ENCODE results near the gene CNTNAP2.
"Not testable (repeated sequence)": the region's sequence is repeated elsewhere in the genome, so short reads cannot be mapped to it uniquely, and the experiment has no call there.

Gene CNTNAP2

DNA sequence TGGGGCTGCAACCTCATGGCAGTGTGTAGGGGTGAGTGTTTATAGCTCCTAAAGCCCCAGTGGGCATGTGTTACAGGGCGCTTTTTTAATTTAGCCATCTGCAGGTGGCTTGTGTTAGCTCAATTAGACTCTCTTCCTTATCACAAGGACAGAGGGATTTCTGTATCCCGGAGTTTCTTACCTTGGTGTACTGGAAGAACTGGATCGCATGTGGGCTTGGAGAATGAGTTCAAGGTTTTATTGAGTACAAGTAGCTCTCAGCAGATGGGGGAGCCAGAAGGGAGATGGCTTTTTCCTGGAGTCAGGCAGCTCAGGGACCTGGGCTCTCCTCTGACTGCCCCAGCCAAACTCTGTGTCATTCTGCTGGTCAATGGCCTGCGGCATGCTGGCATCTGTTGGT lies 2320.4 kb downstream of the CNTNAP2 start:
- no peak for DNase-seq

DNA sequence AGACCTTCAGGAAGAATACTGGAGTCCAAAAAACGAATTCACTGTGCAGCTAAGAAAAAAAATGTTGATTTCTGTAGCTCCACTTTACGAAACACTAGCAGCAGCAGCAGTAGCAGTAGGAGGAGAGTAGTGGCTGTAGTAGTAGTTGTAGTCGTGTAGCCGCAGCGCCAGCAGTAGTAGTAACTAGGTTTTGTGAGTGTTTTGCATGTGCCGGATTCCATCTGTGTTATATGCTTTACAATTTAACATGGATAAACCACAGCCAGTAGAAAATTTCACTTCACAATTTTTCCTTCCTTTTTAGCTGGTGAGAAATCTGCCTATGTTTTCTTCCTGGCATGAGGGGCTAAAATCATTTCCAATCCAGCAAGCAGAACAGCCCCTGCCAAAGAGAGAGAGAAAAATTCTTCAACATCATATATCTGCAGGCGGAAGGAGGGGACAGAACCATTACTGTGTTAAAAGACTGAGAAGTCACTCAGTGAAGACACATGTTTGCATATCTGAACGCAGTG lies 2325.6 kb downstream of the CNTNAP2 start:
- no peak for DNase-seq

DNA sequence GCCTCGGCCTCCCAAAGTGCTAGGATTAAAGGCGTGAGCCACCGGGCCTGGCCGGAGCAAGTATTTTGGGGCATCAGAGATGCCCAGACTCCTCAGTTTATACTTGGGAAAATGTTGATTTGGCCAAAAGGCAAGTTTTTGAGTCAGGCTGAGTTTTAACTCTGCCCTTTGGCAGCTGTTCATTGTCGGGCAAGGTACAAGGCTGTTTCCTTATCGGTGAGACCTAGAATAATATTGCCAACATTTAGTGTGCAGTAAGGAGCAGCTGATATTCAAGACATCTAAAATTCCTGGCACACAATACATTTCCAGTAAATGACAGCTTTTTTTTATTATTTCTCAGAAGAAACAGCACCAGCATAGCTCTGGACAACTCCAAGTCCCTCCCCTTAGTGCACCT lies 2326.3 kb downstream of the CNTNAP2 start:
- no peak for DNase-seq

DNA sequence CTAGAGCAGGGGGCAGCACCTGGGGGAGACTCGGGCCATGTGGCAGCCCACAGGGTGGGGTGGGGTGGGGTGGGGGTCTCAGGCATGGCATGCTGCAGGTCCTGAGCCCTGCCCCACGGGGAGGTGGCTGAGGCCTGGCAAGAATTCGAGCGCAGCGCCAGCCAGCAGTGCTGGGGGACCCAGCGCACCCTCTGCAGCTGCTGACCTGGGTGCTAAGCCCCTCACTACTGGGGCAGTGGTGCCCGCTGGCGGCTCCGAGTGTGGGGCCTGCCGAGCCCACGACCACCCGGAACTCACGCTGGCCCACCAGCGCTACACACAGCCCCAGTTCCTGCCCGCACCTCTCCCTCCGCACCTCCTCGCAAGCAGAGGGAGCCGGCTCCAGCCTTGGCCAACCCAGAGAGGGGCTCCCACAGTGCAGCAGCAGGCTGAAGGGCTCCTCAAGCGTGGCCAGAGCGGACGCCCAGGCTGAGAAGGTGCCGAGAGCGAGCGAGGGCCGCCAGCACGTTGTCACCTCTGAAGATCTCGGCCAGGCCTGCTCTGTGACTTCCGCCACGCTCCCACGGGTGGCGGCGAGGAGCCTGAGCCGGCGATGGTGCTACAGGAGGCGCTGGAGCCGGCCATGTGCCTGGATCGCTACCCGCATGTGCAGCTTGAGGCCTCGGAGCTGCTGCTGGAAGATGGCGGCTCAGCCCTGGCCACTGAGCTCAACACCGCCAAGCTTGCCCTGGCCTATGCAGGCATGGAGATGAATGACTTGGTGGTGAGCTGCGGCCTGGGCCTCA lies 2328.9 kb downstream of the CNTNAP2 start:
- no peak for DNase-seq

DNA sequence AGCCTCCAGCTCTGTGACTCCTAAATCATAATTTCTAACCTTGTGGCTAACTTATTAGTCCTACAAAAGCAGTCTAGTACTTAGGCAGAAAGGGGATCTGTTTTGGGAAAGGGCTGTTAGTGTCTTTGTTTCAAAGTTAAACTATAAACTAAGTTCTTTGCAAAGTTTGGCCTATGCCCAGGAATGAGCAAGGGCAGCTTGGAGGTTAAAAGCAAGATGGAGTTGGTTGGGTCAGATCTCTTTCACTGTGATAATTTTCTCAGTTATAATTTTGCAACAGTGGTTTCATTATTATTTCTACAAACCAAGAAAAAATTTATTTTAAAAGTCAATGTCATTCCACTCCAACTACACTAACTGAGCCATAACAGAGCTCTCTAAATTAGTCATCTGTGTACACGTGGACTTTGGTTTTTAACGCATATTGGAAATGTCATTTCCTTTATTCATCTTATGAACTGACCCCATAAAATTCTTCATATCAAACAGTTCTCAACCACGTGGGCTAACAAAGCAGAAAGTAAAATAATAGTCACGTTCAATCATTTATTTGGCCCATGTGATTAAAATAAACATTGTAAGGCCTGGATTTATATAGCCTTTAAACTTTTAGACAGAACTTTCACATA lies 2330.7 kb downstream of the CNTNAP2 start:
- no peak for DNase-seq

DNA sequence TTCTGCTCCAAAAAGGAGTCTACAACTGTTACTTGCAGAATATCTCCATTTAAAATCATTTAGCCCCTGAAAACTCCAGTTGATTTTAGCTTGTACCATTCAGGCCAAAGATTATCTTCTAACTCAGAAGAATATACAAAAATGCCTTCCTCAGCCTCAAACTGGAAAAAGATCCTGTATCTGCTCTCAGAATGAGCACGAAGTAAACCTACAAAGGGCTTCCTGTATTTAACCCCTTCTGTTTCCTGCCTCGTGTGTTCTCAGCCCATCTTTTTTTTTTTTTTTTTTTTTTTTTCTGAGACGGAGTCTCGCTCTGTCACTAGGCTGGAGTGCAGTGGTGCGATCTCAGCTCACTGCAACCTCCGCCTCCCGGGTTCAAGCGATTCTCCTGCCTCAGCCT lies 2334.9 kb downstream of the CNTNAP2 start:
- not testable (repeated sequence) for DNase-seq

DNA sequence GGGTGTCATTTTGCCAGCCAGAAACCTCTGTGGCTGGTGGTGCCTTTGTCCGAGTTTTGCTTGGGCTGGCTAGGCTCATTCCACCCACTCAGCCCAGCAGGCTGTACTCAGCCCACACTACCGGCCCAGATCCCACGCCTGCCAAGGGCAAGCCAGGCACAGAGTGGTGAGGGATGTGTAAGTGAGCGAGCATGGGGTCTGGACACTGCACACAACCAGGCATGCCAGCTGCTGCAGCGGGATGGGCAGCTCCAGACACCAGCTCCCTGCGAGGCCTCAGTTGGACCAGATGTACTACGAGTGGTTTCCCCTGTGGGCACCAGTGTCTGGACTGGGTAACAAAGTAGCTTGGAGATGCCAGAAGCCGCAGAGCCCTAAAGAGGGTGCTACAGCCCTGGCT lies 2339.8 kb downstream of the CNTNAP2 start:
- no peak for DNase-seq

DNA sequence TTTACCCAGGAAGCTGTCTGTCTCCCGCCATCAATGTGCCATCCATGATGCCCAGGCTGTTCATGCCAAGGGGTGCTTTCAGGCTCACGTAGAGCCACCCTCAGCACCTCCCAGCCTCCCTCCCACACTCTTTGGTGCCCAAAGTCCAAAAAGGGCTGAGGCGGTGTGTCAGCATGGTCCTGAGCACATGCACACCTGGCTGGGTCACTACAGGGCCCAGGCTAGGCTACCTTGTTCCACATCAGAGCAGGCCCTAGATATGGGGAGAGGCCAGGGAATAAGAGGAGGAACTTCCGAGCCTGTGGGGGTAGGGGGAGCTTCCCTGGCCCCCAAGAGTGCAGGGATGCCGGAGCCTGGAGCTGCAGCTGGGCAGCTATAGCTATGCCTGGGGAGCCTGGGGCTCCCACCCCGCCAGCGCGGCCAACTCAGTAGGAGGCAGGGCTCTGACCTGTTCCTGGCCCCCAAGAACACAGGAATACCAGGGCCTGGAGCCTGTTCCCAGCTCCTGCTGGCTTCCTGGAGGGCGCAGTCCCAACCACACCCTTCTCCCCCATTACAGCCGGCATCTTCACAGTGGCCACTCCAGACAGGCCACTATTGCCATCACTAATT lies 2340.8 kb downstream of the CNTNAP2 start:
- DNase-seq, result no peak

DNA sequence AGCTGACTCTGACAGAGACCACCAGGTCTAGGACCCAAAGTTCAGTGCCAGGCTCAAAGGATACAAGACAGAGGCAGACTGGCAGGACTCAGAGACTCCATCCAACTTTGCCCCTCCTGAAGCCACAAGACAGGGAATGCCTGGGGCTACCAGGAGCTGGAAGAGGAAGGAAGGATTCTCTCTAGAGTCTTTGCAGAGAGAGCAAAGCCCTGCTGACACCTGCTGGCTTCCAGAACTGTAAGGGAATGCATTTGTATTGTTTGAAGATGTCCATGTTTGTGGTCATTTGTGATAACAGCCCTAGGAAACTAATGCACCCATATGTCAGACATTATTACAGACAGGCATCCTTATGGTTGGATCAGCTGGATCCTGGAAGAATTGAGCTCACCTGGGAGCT lies 2341.7 kb downstream of the CNTNAP2 start:
- DNase-seq, result no peak

DNA sequence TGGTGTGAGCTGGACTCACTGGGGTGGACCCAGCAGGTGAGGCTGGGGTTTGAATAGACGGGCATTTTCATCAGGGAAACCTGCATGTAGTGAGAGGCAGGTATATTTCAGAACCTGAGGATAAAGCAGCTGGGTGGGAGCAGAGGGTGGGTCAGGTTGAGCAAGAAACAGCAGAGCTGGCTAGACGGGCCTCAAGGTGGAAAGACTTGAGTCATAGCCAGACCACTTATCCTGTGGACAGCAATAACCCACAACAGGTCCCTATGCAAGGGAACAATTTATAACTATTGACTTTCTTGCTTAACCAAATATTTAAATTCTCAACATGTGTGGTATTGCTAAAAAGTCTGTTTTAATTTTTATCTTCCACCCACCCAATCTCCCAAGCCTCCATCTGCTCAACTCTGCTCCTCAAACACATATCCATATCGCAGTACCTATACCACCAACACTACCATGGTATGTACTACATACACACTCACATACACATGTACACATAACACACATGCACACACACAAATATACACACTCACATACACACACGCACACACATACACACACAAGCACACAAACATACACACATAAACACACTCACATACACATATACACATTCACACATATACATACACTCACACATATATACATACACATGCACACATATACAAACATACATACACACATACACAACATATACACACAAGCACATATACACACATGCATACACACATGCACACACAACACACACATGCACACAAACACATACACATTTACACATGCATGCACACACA lies 2345.0 kb downstream of the CNTNAP2 start:
- DNase-seq, result no peak

DNA sequence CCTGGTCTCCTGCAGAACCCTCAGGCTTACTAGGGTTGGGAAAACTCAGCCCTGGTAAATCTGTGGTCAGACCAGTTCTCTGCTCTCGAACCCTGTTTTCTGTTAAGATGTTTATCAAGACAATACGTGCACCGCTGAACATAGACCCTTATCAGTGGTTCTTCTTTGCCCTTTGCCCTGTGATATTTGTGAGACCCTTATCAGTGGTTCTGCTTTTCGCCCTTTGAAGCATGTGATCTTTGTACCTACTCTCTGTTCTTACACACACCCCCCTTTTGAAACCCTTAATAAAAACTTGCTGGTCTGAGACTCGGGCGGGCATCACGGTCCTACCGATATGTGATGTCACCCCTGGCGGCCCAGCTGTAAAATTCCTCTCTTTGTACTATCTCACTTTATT lies 2346.2 kb downstream of the CNTNAP2 start:
- not testable (repeated sequence) for DNase-seq

DNA sequence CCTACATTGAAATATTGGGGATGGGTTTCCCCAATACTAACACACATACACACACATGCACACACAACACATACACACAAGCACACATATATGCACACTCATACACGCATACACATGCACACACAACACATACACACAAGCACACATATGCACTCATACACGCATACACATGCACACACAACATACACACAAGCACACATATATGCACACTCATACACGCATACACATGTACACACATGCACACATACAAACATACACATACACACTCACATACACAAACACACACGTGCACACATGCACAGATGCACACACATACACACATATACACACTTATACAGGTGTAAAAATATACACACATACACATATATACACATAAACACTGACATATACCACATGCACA lies 2346.6 kb downstream of the CNTNAP2 start:
- DNase-seq, result no peak

DNA sequence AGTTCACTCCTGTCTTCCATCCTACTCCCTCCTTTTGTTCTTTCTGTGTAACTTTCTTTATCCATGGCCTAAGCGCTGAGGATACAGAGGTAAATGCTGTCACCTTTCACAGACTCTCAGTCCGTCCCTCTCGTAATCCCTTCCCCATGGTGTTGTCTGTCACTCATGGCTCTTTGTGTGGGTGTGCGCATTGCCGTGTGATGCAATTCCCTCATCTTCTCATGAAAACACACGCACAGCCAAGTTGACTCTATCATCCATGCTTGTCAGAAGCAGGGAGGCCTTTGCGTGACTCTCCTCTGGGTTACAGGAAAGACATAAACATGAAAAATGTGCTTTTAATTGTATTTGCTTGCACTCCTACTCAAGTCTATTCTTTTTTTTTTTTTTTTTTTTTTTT lies 2348.3 kb downstream of the CNTNAP2 start:
- no peak for DNase-seq

DNA sequence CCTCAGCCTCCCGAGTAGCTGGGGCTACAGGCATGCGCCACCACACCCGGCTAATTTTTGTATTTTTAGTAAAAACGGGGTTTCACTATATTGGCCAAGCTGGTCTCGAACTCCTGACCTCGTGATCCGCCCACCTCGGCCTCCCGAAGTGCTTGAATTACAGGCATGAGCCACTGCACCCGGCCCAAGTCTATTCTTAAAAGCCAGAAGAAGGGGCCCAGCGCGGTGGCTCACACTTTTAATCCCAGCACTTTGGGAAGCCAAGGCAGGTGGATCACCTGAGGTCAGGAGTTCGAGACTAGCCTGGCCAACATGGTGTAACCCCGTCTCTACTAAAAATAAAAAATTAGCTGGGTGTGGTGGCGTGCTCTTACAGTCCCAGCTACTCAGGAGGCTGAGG lies 2348.8 kb downstream of the CNTNAP2 start:
- DNase-seq, result not testable (repeated sequence)

DNA sequence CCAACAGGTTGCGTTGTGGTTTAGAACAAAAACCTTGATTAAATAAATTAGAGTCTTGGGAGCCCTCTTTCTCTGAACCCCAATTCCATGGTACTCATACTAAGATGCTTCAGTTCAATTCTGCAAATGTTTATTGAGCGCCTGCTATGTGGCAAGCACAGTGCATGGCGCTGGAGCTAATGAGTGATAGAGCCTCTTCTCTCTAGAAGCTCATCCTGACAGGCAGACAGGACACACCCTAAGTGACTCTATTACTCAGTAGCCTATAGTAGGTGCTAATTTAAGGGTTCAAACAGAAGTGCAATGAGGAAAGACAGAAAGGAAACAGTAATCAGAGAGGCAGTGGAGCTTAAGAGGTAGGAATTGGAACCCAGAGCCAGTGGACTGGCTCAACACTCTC lies 2349.5 kb downstream of the CNTNAP2 start:
- no peak for DNase-seq

DNA sequence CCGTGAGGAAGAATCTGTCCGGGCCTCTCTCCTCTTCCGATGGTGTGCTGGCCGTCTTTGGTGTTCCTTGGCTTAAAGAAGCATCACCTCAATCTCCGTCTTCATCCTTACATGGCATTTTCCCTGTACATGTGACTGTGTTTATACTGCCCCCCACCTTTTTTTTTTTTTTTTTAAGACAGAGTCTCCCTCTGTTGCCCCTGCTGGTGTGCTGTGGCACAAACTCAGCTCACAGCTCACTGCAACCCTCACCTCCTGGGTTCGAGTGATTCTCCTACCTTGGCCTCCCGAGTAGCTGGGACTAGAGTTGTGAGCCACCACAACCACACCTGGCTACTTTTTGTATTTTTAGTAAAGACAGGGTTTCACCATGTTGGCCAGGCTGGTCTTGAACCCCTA lies 2352.1 kb downstream of the CNTNAP2 start:
- DNase-seq, result no peak
